HEK293 (cell line): ENCODE measurements around the gene PEX3.

ENCODE experiments used
- CTCF ChIA-PET: fragments of 350-600 bp; formaldehyde crosslinking; extraction: SDS; loops from one replicate; lab custom pipeline; 2021; ENCODE audit warnings: antibody characterized with exemption; lab: Yijun Ruan, JAX
- POLR2A ChIA-PET: fragments of 300-600 bp; formaldehyde crosslinking; extraction: SDS; loops from one replicate; lab custom pipeline; 2020; ENCODE audit warnings: antibody characterized with exemption, inconsistent platforms; lab: Yijun Ruan, JAX
- H3K27ac ChIP-seq: fragments of 200-500 bp; sonication (Bioruptor generic); 2 replicates; pipeline ENCODE4 v1.5.1; 2014; ENCODE audit warnings: low read depth, low read length, control low read depth, inconsistent platforms; ENCODE audit errors: extremely low read depth
- H3K36me3 ChIP-seq, 2 experiments: fragments of 200-500 bp in 1 of 2; sonication (Bioruptor generic) in 1 of 2; 1 replicate in 1 of 2; 2 replicates in 1 of 2; pipeline ENCODE4 v1.5.1; 2014 to 2017; ENCODE audit warnings: inconsistent platforms in 2 of 2, low read length in 2 of 2; ENCODE audit not compliant: control insufficient read depth in 2 of 2, insufficient read depth in 1 of 2
- H3K4me1 ChIP-seq: fragments of 200-500 bp; sonication (Bioruptor generic); 2 replicates; pipeline ENCODE4 v1.5.1; 2014; ENCODE audit warnings: mild to moderate bottlenecking, low read length, inconsistent platforms; ENCODE audit not compliant: control insufficient read depth, insufficient read depth
- H3K4me3 ChIP-seq: 2 replicates; pipeline ENCODE4 v1.5.1; 2011; ENCODE audit warnings: low read depth, mild to moderate bottlenecking, control low read depth, low read length, moderate library complexity
- H3K9me3 ChIP-seq: fragments of 200-500 bp; sonication (Bioruptor generic); 2 replicates; pipeline ENCODE4 v1.5.1; 2014; ENCODE audit warnings: low read depth, low read length, inconsistent platforms; ENCODE audit not compliant: control insufficient read depth, insufficient read depth
- ATF2 ChIP-seq: fragments of 450-650 bp; formaldehyde crosslinking; IDR thresholded peaks from 2 replicates; pipeline ENCODE4 v1.5.1; 2016; ENCODE audit warnings: missing biosample characterization, missing genetic modification characterization, low read depth
- CTCF ChIP-seq: fragments of 450-650 bp; formaldehyde crosslinking; IDR thresholded peaks from 2 replicates; pipeline ENCODE4 v1.5.1; 2016; ENCODE audit warnings: missing biosample characterization, missing genetic modification characterization
- GLI4 ChIP-seq: fragments of 450-650 bp; formaldehyde crosslinking; IDR thresholded peaks from 2 replicates; pipeline ENCODE4 v1.5.1; 2016; ENCODE audit warnings: missing biosample characterization, missing genetic modification characterization
- HIC1 ChIP-seq: fragments of 450-650 bp; formaldehyde crosslinking; IDR thresholded peaks from 2 replicates; pipeline ENCODE4 v1.5.1; 2016; ENCODE audit warnings: missing biosample characterization, missing genetic modification characterization
- SCRT1 ChIP-seq: fragments of 450-650 bp; formaldehyde crosslinking; IDR thresholded peaks from 2 replicates; pipeline ENCODE4 v1.5.1; 2016; ENCODE audit warnings: missing biosample characterization, missing genetic modification characterization, borderline replicate concordance
- SCRT2 ChIP-seq: fragments of 450-650 bp; formaldehyde crosslinking; IDR thresholded peaks from 2 replicates; pipeline ENCODE4 v1.5.1; 2016; ENCODE audit warnings: missing biosample characterization, missing genetic modification characterization
- TRIM28 ChIP-seq: IDR thresholded peaks from 2 replicates; pipeline ENCODE4 v1.6.1; 2011; ENCODE audit warnings: low read length, control low read depth, borderline replicate concordance
- TSHZ1 ChIP-seq: fragments of 450-650 bp; formaldehyde crosslinking; IDR thresholded peaks from 2 replicates; pipeline ENCODE4 v1.5.1; 2016; ENCODE audit warnings: missing biosample characterization, missing genetic modification characterization, borderline replicate concordance
- ZNF114 ChIP-seq: fragments of 450-650 bp; formaldehyde crosslinking; IDR thresholded peaks from 2 replicates; pipeline ENCODE4 v1.5.0; 2017; ENCODE audit warnings: missing biosample characterization, missing genetic modification characterization
- ZNF132 ChIP-seq: fragments of 450-650 bp; formaldehyde crosslinking; IDR thresholded peaks from 2 replicates; pipeline ENCODE4 v1.5.1; 2017; ENCODE audit warnings: missing biosample characterization, missing genetic modification characterization, borderline replicate concordance
- ZNF157 ChIP-seq: fragments of 450-650 bp; formaldehyde crosslinking; IDR thresholded peaks from 2 replicates; pipeline ENCODE4 v1.5.1; 2016; ENCODE audit warnings: missing biosample characterization, missing genetic modification characterization
- ZNF274 ChIP-seq, 2 experiments: fragments of 200-500 bp in 1 of 2; fragments of 450-650 bp in 1 of 2; sonication (Bioruptor generic) in 1 of 2; formaldehyde crosslinking in 1 of 2; IDR thresholded peaks; 2 replicates each; pipeline versions ENCODE4 v1.5.1 to v1.6.1; 2014 to 2016; ENCODE audit warnings: borderline replicate concordance in 1 of 2, inconsistent platforms in 1 of 2, low read length in 1 of 2, missing biosample characterization in 1 of 2, missing genetic modification characterization in 1 of 2
- ZNF311 ChIP-seq: fragments of 450-650 bp; formaldehyde crosslinking; IDR thresholded peaks from 2 replicates; pipeline ENCODE4 v1.5.1; 2017; ENCODE audit warnings: missing biosample characterization, missing genetic modification characterization, borderline replicate concordance
- ZNF341 ChIP-seq: fragments of 450-650 bp; formaldehyde crosslinking; IDR thresholded peaks from 2 replicates; pipeline ENCODE4; 2016; ENCODE audit warnings: low read depth, missing biosample characterization, missing genetic modification characterization
- ZNF501 ChIP-seq: fragments of 450-650 bp; formaldehyde crosslinking; IDR thresholded peaks from 2 replicates; pipeline ENCODE4 v1.5.1; 2016; ENCODE audit warnings: missing biosample characterization, missing genetic modification characterization
- ZNF530 ChIP-seq: fragments of 450-650 bp; formaldehyde crosslinking; IDR thresholded peaks from 2 replicates; pipeline ENCODE4 v1.5.1; 2016; ENCODE audit warnings: low read depth, missing biosample characterization, missing genetic modification characterization
- ZNF670 ChIP-seq: fragments of 450-650 bp; formaldehyde crosslinking; IDR thresholded peaks from 2 replicates; pipeline ENCODE4 v1.5.1; 2016; ENCODE audit warnings: missing biosample characterization, missing genetic modification characterization, low read depth

PEX3 gene

GRCh38 chr6:143490775-143491174 lies 40.2 kb downstream of the PEX3 start:
- Histone ChIP-seq H3K4me3 (no peak overlapping the region), H3K27ac (no peak overlapping the region), H3K36me3 (peaks cover 6 to 32% of the 10 kb centered on the region in 2 experiments), H3K4me1 (no peaks in the 10 kb centered on the region), H3K9me3 (no peaks in the 10 kb centered on the region)
- ChIA-PET CTCF (interaction anchor here (0.6 to 1.1 kb wide), 2 partner anchors 69 to 451 kb away, joined by 3 read pairs; no protein-coding TSS in a partner anchor), POLR2A (no interaction called here)
- no peak for TF ChIP-seq ZNF132 (tag by site-specific recombination)
- TF ChIP-seq ATF2 = no peak

- ChIA-PET POLR2A (interaction anchor here (1.9 kb wide), 1 partner anchor 46 kb away, joined by 5 read pairs; the partner anchor contains the start of genes ADAT2 and PEX3), CTCF (interaction anchor here (1.9 kb wide), 1 partner anchor 16 kb away, joined by 8 read pairs; no protein-coding TSS in a partner anchor)
- Histone ChIP-seq H3K4me3 (no peak overlapping the region), H3K27ac (no peak overlapping the region), H3K9me3 (no peaks in the 10 kb centered on the region), H3K36me3 (peaks cover 31 to 73% of the 10 kb centered on the region in 2 experiments), H3K4me1 (no peaks in the 10 kb centered on the region)
- no peak for TF ChIP-seq SCRT2 (tag by site-specific recombination)
- TF ChIP-seq ZNF114 (tag by site-specific recombination) = no peak
- TF ChIP-seq ZNF670 (tag by site-specific recombination) = no peak
Measured at GRCh38 chr6:143496974-143497373, 46.4 kb downstream of the PEX3 start.

GRCh38 chr6:143498428-143498827 lies 47.8 kb downstream of the PEX3 start:
- TF ChIP-seq SCRT1 (no peak), CTCF (no peak), ZNF530 (tag by site-specific recombination) (no peak), ZNF157 (tag by site-specific recombination) (no peak), ZNF341 (tag by site-specific recombination) (no peak), ZNF501 (no peak), ZNF274 (IDR thresholded peaks at IDR 0.05; ENCODE audit: low read length) (no peak), ZNF274 (tag by site-specific recombination; IDR thresholded peaks at IDR 0.05; ENCODE audit: borderline replicate concordance) (no peak), SCRT2 (tag by site-specific recombination) (peak; percentile 13; the same call in 1 of the 2 replicates), ZNF311 (tag by site-specific recombination) (no peak), GLI4 (no peak), TRIM28 (0 out of 2 replicates have a peak, but pooled peaks have one; percentile 27)
- TF ChIP-seq, all 188 proteins: peak for 2
- H3K27ac ChIP-seq = no peak overlapping the region
- CTCF ChIA-PET = interaction anchor here (0.6 to 1.9 kb wide), 3 partner anchors 15 to 932 kb away, joined by 3 to 8 read pairs (median 3); no protein-coding TSS in a partner anchor
- no peaks in the 10 kb centered on the region for H3K4me1 ChIP-seq
- no peaks in the 10 kb centered on the region for H3K9me3 ChIP-seq
- POLR2A ChIA-PET = no interaction called here
- no peak overlapping the region for H3K4me3 ChIP-seq
- peaks cover 31 to 86% of the 10 kb centered on the region in 2 experiments for H3K36me3 ChIP-seq

- Histone ChIP-seq H3K27ac (no peak overlapping the region), H3K4me1 (no peaks in the 10 kb centered on the region), H3K36me3 (peaks cover 29 to 87% of the 10 kb centered on the region in 2 experiments), H3K4me3 (no peak overlapping the region), H3K9me3 (no peaks in the 10 kb centered on the region)
- CTCF ChIA-PET = interaction anchor here (0.6 to 1.9 kb wide), 6 partner anchors 10 to 1027 kb away, joined by 3 to 7 read pairs (median 4); partner anchors contain the start of gene FUCA2
- POLR2A ChIA-PET = no interaction called here
- TF ChIP-seq TSHZ1 (no peak), HIC1 (tag by site-specific recombination) (no peak)
Measured at GRCh38 chr6:143501851-143502250, 51.2 kb downstream of the PEX3 start.
